HG03103 (cell line): ENCODE measurements around the gene ALOX5.
"Not testable (repeated sequence)": the region's sequence is repeated elsewhere in the genome, so short reads cannot be mapped to it uniquely, and the experiment has no call there.

ENCODE experiments used
- ATAC-seq: cut with Tn5 transposase; IDR thresholded peaks from one replicate; pipeline ENCODE4 v1.9.1; 2021; ENCODE audit warnings: low read depth; ENCODE audit not compliant: unreplicated experiment

Gene ALOX5

DNA sequence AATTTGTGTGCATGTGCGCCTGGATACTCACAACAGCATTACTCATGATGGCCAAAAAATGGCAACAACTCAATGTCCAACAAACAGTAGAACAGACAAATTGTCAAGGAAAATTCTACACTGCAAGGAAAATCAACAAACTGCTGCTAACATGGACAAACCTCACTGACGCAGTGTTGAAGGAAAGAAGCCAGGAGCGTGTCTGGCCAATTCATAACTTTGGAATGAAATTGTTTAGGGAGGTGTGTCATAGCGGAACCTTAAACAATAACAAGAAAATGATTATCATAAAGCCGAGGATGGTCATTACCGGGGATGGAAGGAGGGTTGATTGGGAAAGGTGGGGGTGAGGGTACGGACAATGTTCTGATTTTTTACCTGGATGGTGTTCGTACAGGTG, 29.1 kb downstream of the ALOX5 start:
- no peak for ATAC-seq

DNA sequence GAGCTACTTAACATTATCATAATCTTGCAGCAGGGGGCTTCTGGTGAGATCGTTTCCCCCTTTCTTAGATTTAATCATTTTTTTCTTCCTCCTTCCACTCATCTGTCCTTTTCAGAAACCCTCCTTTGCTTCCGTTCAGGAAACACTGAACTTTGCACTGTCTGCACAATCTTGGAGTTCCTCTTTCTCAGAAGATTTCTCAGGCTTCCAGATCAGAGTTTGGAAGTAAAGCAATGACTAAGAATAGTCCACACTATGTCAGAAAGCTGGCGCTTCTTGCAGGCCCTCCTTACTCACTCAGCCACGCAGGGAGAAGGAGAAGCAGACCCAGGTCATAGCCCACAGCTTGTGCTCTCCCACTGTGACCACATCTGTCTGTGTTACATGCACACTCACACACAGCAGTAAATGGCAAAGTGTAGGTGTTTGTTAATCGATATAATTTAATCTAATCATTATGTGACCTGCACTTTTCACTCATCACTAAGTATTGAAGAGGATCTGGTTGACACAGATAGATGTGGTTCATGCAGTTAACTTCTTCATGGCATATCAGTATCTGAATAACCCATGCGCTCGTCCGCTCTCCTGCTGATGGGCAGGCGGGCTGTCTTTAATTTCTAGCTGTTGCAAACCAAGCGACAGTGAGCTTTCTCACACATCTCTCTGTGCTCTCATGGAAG, 30.2 kb downstream of the ALOX5 start:
- ATAC-seq = no peak

DNA sequence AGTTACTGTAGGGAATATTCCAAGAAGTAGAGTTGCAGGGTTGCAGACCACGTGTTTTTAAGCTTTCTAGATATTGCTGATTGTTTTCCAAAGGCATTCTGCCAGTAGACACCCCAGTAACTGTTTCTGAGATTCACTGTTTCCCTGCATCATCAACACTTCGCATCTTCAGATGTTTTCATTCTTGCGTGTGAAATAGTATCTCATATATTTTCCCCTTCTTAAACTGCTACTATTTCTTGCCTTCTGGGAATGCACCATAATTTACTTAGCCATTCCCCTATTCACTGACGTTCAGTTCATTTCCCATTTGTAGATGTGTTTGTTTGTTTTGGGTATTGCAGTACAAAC, 30.7 kb downstream of the ALOX5 start:
- no peak for ATAC-seq

DNA sequence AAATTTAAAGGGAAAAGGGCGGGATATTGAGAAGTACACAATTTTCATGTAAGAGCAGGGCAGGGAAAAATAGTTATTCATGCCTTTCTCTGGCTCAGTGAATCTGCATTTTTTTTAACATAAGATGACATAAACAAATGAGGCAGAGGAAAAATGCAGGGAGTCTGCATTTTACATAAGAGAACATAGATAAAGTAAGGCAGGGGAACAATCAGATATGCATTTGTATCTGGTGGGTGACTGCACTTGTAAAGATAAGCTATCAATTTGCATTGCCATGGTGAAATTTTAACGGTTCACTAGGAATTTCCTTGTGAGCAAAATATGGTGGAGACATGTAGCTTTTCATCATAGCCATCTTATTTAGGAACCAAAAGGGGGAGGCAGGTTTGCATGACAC, 33.5 kb downstream of the ALOX5 start:
- ATAC-seq = no peak

DNA sequence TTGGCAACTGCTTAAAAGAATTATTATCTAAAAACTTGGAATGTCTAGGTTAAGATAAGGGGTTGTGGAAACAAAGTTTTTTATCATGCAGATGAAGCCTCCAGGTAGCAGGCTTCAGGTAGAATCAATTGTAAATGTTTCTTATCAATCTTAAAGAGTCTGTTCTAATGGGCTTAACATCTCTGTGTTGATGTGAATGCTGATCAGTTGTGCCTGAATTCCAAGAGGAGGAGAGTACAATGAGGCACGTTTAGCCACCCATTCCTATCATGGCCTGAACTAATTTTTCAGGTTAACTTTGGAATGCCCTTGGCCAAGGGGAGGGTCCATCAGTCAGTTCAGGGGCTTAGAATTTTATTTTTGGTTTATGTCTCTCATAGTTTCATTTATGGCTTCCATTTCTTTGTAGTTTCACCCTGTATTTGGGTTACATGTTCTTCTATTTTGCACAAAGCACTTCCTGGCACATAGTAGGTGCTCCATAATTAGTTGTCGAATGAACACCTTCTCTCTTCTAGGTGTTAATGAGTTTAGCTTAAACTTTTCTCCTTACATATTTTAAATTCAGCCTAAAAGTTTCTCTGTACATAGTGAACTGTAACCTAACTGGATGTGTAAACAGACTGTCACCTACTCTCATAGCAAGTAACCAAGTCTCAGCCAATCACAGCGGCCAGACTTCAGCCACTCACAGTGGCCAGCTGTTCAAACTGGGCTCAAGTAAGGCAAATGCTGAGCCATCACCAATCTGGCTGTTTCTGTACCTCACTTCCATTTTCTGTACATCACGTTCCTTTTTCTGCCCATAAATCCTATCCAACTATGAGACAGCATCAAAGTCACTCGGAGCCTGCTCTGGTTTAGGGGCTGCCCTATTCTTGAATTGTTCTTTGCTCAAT, 34.7 kb downstream of the ALOX5 start:
- no peak for ATAC-seq

DNA sequence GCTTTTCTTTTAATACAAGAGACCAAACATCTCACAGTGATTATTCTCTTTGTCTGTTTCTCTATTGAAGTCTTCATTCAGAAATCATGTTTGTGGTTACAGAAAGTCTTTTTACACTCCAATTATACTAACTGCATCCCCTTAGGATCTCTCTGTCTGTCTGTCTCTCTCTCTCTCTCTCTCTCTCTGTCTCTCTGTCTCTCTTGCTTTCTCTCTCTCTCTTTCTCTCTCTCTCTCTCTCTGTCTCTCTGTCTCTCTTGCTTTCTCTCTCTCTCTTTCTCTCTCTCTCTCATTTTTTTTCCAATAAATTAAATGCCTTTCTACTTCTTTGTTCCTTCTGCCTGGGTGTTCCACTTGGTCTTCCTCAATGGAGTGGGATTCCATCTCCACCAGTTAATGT, 35.3 kb downstream of the ALOX5 start:
- ATAC-seq = not testable (repeated sequence)

DNA sequence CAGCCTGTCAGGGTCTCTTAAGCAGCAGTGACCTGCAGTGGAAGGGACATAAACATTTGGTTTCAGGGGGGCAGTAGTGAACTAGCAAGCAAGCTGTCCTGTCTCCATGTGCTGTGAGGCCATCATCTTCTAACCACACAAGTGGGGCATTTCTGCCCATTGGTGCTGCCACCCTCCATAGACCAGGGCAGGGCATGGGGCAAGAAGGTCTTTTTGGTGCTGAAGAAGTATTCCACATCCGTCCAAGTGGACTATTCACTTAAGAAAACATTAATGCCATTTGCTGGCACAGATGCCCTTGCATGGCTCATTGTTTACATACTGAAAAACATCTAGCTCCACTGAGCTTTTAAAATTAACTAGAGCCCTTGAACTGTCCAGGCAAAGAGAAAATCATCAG, 35.8 kb downstream of the ALOX5 start:
- no peak for ATAC-seq

DNA sequence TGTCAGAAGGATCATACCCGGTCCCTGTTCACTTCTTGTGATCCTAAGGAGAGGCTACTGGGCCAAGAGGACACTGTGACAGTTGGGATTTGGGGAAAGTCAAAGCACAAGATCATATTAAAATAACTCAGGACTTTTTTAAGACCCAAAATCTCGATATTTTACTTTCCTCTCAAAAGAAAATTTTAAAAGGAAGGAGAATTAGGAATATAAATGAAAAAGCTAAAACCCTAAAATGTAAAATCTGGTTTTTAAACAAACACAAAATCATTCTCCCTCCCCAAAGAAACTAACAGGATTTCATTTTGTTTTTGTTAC, 36.4 kb downstream of the ALOX5 start:
- no peak for ATAC-seq

DNA sequence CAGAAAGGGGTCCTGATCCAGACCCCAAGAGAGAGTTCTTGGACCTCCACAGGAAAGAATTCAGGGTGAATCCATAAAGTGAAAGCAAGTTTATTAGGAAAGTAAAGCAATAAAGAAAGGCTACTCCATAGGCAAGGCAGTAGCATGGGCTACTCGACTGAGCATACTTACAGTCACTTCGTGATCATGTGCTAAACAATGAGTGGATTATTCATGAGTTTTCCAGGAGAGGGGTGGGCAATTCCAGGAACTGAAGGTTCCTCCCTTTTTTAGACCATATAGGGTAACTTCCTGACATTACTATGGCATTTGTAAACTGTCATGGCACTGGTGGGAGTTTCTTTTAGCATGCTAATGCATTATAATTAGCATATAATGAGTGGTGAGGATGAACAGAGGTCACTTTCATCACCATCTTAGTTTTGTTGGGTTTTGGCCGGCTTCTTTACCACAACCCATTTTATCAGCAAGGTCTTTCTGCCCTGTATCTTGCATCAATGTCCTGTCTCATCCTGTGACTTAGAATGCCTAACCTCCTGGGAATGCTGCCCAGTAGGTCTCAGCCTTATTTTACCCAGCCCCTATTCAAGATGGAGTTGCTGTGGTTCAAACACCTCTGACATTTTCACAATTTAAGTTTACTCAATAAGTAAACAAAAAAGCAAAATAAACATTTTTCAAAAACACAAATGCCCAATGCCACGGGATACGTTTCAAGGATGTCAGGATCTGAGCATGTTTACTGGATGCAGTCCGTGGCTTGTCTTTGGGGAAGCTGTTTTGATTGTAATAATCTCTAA, 37.0 kb downstream of the ALOX5 start:
- ATAC-seq = no peak

DNA sequence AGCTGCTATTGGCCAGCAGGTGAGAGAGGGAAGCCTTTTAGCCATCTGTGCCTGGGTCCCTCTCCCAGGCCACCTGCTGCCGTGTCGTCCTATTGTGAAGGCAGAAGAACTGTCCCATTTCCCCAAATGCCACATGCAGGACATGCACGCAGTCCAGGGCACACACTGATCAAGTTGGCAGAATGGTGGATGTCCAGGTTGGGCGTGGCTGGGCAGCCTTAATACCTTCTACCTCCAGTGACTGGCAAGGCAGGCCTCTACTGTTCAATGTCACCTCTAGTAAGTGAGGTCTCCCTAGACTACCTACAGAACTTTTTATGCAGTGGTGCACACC, 37.6 kb downstream of the ALOX5 start:
- ATAC-seq = no peak

DNA sequence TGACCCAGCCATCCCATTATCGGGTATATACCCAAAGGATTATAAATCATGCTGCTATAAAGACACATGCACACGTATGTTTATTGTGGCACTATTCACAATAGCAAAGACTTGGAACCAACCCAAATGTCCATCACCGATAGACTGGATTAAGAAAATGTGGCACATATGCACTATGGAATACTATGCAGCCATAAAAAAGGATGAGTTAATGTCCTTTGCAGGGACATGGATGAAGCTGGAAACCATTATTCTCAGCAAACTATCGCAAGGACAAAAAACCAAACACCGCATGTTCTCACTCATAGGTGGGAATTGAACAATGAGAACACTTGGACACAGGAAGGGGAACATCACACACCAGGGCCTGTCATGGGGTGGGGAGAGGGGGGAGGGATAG, 41.0 kb downstream of the ALOX5 start:
- ATAC-seq = not testable (repeated sequence)

DNA sequence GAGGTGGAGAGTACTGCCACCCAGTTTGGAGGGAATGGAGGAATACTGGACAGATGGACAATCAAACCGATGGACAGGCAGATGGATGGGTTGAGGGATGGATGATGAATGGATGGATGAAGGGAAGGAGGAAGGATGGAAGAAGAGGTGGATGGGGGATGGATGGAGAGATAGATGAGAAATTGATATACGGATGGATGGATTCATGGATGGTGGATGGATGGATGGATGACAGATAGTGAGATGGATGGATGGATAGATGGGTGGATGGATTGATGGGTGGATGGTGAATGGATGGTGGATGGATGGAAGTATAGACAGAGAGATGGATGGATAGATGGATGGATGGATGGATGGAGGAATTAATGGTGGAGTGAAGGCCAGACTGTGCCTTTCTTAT, 42.6 kb downstream of the ALOX5 start:
- ATAC-seq = no peak

DNA sequence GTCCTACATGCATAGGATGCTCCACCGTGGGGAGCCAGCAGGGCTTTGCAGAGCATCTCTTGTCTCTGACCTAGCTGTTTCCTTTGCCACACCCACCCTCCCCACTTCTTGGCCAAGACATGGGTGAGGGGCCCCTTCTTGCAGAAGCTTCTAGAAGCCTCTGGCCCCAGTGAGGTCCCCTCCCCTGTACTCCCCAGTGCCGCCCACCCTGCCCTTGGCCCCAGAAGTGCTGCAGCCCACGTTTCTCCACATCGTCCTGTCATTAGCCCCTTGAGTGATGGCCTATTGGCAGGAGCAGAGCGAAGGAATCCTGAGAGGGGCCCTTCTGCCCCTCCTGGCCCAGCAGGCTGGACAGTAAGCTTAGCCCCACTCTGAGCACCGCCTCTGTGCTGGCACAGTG, 43.7 kb downstream of the ALOX5 start:
- no peak for ATAC-seq

DNA sequence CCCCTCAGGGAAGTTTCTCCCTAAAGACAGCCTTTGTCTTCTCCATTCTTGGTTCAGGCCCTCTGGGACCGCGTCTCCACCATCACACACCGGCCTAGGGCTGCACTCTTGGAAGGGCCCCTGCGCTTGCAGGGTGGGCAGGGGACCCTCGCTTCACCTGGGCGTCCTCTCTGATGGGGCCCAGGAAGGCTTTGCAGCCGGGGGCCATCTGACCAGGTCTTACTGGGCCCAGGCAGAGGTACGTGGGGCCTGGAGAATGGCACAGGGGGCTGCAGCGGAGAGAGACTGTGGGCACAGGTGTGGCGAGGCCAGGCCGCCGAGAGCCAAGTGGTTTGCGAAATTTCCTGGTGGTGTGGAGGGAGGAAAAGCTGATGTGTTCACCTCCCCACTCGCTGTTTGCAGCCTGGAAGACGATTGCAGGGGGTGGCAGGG, 44.4 kb downstream of the ALOX5 start:
- ATAC-seq = no peak

DNA sequence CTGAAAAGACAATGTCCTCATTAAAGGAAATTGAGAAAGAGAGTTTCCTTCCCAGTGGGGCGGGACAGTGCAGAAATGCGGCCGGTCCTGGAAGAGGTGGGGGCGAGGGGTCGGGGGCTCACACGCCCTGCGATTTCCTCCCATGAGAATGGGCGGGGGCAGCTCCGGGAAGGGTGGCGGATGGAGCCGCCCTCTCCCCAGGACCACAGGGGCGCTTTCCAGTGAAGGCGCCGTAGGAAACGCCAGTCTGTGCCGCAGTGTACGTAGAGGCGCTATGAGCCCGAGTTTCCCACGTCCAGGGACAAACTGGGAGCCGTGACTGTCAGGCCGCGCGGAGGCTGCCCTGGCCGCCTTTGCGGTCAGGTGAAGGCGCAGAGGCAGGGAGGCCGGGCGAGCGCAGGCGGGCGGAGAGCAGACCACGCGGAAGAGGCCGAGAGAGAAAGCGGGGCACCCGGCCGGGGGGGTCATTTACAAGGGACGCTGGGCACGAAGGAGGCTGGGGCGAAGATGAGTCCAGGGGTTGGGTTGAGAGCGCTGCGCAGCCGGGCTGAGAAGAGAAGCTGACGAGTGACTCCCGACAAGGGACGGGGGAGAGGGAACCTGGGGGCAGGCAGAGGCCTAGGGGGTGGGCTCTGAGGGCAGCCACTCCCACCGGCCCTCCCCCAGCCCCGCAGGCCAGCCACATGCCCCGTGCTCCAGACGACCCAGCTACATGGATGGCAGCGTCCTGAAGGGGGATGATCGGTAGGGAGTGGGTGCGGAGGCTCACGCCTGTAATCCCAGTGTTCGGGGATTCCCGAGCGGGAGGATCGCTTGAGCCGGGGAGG, 45.0 kb downstream of the ALOX5 start:
- peak; percentile 43 for ATAC-seq

DNA sequence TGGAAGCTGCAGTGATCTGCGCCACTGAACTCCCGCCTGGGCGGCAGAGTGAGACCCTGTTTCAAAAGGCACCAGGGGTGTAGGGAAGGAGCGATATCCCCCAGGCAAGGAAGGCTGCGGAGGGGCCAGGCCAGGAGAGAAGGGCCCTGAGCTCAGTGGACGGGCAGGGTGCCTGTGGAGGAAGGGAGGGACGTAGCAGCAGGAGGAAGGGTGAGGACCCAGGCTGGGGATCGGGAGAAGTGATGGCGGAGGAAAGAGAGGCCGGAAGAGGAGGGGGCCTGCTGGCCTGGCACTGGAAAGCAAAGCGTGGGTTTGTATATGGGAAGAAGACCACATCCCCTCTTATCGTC, 45.6 kb downstream of the ALOX5 start:
- no peak for ATAC-seq

DNA sequence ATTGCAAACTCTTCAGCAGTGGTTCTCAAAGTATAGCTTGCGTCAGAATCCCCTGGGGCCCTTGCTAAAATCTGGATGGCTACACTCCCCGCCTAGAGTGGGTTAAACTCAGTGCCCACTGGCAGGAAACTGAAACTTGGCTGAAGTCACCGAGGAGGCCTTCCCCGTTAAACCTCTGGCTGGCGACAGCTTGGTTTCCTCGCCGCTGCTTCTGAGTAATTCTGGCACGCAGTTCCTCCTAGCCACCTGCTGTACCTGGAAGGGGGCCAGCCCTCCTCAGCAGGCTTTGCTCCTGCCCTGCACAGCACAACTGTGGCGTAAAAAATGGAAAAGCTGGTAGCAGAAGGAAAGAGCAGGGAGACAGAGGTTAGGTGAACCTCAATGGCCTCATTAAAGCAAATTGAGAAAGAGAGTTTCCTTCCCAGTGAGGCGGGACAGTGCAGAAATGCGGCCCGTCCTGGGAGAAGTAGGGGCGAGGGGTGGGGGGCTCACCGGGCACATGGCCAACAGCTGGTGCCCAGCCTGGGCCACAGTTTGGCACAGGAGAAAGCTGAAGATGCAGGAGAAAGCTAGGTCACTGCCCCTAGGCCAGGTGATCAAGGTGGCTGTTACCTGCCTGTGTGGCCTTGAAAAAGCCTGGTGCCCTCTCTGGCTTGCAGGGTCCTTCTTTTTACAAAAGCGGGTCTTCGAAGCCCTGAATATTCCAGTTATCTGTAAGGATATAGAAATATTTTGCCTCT, 46.6 kb downstream of the ALOX5 start:
- ATAC-seq = peak; percentile 46

DNA sequence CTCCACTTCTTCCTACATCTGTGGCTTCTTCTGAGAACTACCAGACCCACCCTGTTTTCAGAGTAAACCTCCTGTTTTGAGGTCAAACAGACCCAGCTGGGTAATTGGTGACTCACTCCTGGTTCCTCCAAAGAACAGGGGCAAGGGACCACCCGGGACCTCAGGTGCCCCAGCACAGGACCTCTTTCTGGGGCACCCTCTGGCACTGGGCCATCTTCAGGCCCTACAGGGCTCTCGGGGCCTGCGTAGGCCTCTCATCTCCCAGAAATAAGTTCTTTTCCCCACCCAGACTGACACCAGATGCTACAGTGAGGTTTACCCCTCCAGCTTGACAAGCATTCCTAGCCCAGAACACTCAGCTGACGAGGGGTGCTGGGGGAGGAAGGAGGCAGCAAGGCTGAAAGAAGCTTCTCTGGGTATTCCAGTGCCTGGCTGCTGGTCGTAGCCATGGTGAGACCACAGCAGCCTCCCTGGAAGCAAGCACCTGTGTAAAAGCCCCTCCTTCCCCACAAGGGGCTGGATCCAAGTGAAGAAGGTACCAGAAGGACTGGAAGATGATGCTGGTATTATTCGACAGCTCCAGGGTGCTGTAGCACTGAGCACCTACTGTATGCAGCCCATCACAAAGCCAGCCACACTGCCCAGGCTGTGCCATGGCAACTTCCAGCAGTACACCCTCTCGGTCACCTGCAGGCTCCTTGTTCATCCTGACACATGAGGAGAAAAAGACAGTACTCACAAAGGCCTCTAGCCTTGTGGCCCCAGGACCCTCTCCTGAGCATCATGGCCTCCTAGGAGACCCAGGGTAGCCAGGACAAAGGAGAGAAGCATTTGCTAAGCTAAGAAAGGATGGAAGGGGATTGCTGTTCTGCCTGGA, 47.4 kb downstream of the ALOX5 start:
- no peak for ATAC-seq

DNA sequence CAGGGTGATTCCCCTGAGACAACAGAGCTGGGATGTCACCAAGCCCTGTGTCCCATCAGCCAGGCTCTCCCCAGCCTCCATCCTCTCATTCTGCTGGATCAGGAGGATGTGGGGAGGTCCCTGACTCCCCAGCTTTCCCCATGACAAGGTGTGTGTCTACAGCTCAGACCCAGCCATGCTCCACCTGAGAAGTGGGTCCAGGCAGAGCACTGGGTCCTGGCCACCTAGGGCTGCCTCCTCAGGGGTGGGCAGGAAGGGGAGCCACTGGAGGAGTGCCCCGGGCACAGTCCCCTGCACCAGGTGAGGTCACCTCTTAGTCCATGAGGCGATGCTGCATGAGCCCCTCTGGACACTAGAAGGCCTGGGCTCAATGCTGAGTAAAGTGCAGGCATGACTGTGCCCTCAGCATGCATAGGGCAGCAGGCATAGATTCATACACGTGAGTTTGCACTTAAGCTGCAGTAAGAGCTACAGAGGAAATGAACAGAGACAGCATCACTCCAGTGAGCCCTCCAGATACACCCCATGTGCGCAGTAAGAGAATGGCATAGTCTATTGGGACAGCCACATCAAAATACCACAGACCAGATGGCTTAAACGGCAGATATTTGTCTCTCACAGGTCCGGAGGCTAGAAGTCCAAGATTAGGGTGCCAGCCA, 48.3 kb downstream of the ALOX5 start:
- ATAC-seq = no peak
